ENCODE measurements around the gene PAFAH1B2.

DNA sequence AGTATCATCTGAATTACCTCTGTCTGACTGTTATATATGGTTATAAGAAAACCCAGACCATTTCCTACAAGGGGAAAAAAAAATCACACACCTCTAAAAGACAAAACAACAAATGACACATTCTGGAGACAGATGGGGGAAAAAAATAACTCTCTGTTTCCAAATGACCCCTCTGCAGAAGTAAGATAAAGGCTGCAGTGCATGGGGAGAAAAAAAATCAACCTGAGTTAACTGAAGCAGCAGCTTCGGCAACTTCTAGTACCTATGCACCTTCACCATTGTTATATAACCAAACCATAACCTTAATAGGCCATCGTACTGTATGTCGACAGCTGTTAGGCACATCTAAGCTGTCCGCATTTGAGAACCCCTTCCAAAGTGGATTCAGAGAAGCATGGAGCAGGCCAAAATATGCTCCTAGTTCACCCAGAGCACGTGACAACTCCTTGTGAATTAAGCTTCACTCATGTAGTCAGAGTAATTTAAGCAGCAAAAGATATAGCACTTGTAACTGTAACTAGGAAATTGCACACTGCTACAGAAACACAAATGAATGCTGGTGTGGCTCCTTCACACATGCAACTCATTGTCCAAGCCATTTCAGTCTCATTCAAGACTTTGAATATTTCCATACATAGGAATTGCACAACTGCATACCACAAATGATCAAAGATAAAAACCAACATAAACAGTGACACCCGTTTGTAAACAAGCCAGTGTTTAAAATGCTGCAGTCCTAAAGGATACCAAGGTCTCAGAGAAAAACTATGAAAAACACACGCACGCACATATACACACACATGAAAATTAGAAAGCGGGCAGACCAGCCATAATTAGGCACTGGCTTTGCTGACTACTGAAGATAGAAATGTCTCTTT lies 48.6 kb upstream of the PAFAH1B2 start:
- TF ChIP-seq, protein P1, sequence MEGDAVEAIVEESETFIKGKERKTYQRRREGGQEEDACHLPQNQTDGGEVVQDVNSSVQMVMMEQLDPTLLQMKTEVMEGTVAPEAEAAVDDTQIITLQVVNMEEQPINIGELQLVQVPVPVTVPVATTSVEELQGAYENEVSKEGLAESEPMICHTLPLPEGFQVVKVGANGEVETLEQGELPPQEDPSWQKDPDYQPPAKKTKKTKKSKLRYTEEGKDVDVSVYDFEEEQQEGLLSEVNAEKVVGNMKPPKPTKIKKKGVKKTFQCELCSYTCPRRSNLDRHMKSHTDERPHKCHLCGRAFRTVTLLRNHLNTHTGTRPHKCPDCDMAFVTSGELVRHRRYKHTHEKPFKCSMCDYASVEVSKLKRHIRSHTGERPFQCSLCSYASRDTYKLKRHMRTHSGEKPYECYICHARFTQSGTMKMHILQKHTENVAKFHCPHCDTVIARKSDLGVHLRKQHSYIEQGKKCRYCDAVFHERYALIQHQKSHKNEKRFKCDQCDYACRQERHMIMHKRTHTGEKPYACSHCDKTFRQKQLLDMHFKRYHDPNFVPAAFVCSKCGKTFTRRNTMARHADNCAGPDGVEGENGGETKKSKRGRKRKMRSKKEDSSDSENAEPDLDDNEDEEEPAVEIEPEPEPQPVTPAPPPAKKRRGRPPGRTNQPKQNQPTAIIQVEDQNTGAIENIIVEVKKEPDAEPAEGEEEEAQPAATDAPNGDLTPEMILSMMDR (IDR thresholded peaks at IDR 0.05; ENCODE audit: low read depth, low read length, poor library complexity, severe bottlenecking): no peak
- TF ChIP-seq EZH2phosphoT487 (IDR thresholded peaks at IDR 0.05; ENCODE audit: borderline replicate concordance, low read length): no peak
